Smooth muscle cell (in vitro differentiated cells): ENCODE results near the gene KIF12. TPM values are rescaled to one million over a fixed set of nuclear protein-coding genes. Genes with fewer than 3 reads are reported as not detected.

Source experiments
- polyA plus RNA-seq: library from polyadenylated mRNA; unstranded; fragments of >200 nt; fragmentation: Nextera tagmentation; extraction: Ambion mirVana; gene quantifications from 2 replicates; pipeline ENCODE4 v1.2.1, GENCODE V29; 2016
- total RNA-seq: library from RNA; depleted of rRNA; stranded (reverse); fragments of >200 nt; gene quantifications from 2 replicates; pipeline ENCODE4 v1.2.3, GENCODE V29; 2014

KIF12 gene
- total and polyA plus RNA-seq, 2 experiments from 2014 or later, result not detected

Other genes with a start within 250 kb of the KIF12 start
- 7.7 and 9.9 TPM in 2 replicates for gene ZNF618, start 223.0 kb downstream of the KIF12 start, total RNA-seq
- 17.4 and 19.5 TPM in 2 replicates for gene ZNF618, start 223.0 kb downstream of the KIF12 start, polyA plus RNA-seq
- gene AMBP, start 21.0 kb downstream of the KIF12 start, total RNA-seq, result not detected in 2 replicates
- 0.35 and 0.46 TPM in 2 replicates for gene AMBP, start 21.0 kb downstream of the KIF12 start, polyA plus RNA-seq
- gene COL27A1, start 56.2 kb upstream of the KIF12 start, total RNA-seq, result 18.1 and 20.7 TPM in 2 replicates
- 19.9 and 33.5 TPM in 2 replicates for gene COL27A1, start 56.2 kb upstream of the KIF12 start, polyA plus RNA-seq
- gene ORM1, start 223.8 kb upstream of the KIF12 start, total RNA-seq, result not detected in 2 replicates
- 0.46 and 0.74 TPM in 2 replicates for gene ORM1, start 223.8 kb upstream of the KIF12 start, polyA plus RNA-seq
- 0.27 TPM in 1 of 2 replicates, not detected in the other for gene ORM2, start 230.6 kb upstream of the KIF12 start, total RNA-seq
- gene ORM2, start 230.6 kb upstream of the KIF12 start, polyA plus RNA-seq, result not detected in 2 replicates